GM10847 (cell line): ENCODE data around the gene GRIA1.

Experiments used
- POLR2A ChIP-seq: IDR thresholded peaks from 2 replicates; pipeline ENCODE4 v1.6.1; 2011; ENCODE audit not compliant: insufficient read length; ENCODE audit errors: extremely low read depth

Gene GRIA1

GRCh38 chr5:153558957-153559356, 68.5 kb downstream of the GRIA1 start:
- no peak for TF ChIP-seq POLR2A

- TF ChIP-seq POLR2A, result no peak
Measured at GRCh38 chr5:153559926-153560325, 69.5 kb downstream of the GRIA1 start.

GRCh38 chr5:153562189-153562588, 71.7 kb downstream of the GRIA1 start:
- TF ChIP-seq POLR2A, result no peak

GRCh38 chr5:153565822-153566221, 75.4 kb downstream of the GRIA1 start:
- no peak for TF ChIP-seq POLR2A

GRCh38 chr5:153569036-153569435, 78.6 kb downstream of the GRIA1 start:
- no peak for TF ChIP-seq POLR2A

GRCh38 chr5:153571162-153571561, 80.7 kb downstream of the GRIA1 start:
- TF ChIP-seq POLR2A, result no peak

GRCh38 chr5:153572411-153573145, 82.1 kb downstream of the GRIA1 start:
- TF ChIP-seq POLR2A, result no peak

- TF ChIP-seq POLR2A, result no peak
Measured at GRCh38 chr5:153573326-153574033, 83.0 kb downstream of the GRIA1 start.

GRCh38 chr5:153584126-153584959, 93.9 kb downstream of the GRIA1 start:
- no peak for TF ChIP-seq POLR2A

GRCh38 chr5:153584960-153585359, 94.5 kb downstream of the GRIA1 start:
- no peak for TF ChIP-seq POLR2A

GRCh38 chr5:153585622-153586277, 95.3 kb downstream of the GRIA1 start:
- no peak for TF ChIP-seq POLR2A

GRCh38 chr5:153592081-153592480, 101.6 kb downstream of the GRIA1 start:
- no peak for TF ChIP-seq POLR2A

- TF ChIP-seq POLR2A, result no peak
Measured at GRCh38 chr5:153594785-153595184, 104.3 kb downstream of the GRIA1 start.

- TF ChIP-seq POLR2A, result no peak
Measured at GRCh38 chr5:153598099-153598498, 107.6 kb downstream of the GRIA1 start.

- no peak for TF ChIP-seq POLR2A
Measured at GRCh38 chr5:153601377-153601776, 110.9 kb downstream of the GRIA1 start.

- no peak for TF ChIP-seq POLR2A
Measured at GRCh38 chr5:153605386-153605785, 114.9 kb downstream of the GRIA1 start.

- no peak for TF ChIP-seq POLR2A
Measured at GRCh38 chr5:153610009-153610408, 119.5 kb downstream of the GRIA1 start.
